C1 segment of cervical spinal cord (tissue), 14 donors: ENCODE data around the gene OR4C6.

Experiments
- DNase-seq, 14 donors: peaks; one replicate each; lab custom pipeline; 2025; lab: John Stamatoyannopoulos, UW

OR4C6 gene

GRCh38 chr11:55661901-55662300, at the start of gene OR4C6:
TSS of gene OR4C6 (plus strand) at chr11:55662201. CDS start at chr11:55665167, 2,966 bp downstream.
- no peak for DNase-seq

DNA sequence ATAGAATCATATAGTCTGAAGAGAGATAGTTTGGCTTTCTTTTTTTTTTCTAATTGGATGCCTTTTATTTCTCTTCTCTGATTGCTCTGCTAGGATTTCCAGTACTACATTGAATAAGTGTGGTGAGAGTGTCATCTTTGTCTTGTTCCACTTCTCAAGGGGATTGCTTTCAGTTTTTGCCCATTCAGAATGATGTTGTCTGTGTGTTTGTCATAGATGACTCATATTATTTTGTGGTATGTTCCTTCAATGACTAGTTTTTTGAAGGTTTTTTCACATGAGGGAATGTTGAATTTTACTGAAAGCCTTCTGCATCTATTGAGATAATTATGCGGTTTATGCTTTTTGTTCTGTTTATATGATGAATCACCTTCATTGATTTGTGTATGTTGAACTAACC, 37.5 kb upstream of the OR4C6 start:
- no peak for DNase-seq

- DNase-seq: no peak
Observed at GRCh38 chr11:55634813-55635212, 27.2 kb upstream of the OR4C6 start, which contains the start of gene OR4P4. TSS of gene OR4P4 (plus strand) at chr11:55635113.

DNA sequence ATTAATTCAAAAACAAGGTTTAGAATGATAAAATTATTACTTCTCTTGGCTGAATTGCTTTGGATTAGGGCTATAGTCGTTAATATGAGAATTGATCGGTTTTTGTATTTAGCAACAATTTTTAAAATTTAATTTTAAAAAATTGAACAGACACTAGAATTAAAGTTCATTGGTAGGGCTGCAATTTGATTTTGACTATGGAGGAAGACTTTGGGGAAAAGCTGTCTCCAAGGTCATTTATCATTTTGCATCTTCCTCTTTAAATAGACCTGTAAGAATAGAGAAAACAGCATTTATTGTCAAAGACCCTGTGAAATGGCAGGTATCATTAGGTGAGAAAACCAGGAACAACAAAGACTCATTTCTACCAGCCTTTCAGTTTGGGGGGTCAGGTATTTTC, 14.0 kb upstream of the OR4C6 start, which contains the start of gene OR4S2:
OR4S2 (plus strand) TSS at position 301 of the 400 bp plus-strand sequence. CDS start 2,577 bp downstream, outside the sequence.
- DNase-seq: no peak

DNA sequence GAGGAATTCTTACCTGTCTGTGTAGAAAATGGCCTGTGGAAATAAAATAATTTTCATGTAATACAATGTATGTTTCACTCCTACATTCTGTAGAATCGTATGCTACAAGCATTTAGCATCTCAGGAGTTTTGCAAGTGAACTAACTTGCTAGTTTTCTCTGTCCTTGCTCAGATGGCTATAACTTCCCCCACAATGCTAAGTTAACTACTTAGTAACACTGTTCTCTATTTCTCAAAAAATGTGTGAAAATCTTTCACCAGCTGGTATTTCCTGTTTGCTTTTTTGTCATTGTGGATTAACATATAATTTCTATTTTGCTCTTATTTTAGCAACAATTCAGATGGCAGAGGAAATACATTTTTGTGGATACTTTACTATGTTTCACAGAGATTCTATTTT, 9.4 kb upstream of the OR4C6 start:
- no peak for DNase-seq

GRCh38 chr11:55655096-55655495, 6.9 kb upstream of the OR4C6 start:
- no peak for DNase-seq

DNA sequence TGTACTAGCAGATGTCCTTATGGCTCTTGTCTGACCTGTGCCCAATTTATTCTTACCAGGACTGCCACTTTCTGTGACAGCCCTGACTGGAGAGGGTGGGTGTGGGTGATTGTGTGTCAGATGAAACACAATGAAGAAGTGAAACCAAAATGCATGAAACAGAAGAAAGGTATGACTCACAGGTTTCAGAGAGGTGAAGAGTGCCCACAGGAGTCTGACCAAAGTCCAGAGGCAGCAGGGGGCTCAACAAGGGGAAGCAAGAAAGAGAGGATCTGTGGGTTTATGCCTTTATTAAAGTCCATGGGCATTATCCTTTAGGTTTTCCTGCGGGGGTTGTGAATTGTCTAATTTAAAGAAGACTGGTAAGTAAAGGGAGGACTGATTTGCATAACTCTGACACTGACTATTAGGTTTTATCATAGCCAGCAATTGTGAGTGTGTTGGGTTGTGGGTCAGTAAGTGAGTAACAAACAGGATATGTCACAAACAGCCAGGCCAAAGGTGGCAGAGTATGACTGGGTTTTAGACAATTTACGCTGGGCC, 3.9 kb upstream of the OR4C6 start:
- no peak for DNase-seq

- no peak for DNase-seq
Observed at GRCh38 chr11:55658608-55659007, 3.4 kb upstream of the OR4C6 start.

GRCh38 chr11:55669376-55669775, 7.4 kb downstream of the OR4C6 start:
- DNase-seq: no peak

- no peak for DNase-seq
Observed at GRCh38 chr11:55673860-55674259, 11.9 kb downstream of the OR4C6 start.

DNA sequence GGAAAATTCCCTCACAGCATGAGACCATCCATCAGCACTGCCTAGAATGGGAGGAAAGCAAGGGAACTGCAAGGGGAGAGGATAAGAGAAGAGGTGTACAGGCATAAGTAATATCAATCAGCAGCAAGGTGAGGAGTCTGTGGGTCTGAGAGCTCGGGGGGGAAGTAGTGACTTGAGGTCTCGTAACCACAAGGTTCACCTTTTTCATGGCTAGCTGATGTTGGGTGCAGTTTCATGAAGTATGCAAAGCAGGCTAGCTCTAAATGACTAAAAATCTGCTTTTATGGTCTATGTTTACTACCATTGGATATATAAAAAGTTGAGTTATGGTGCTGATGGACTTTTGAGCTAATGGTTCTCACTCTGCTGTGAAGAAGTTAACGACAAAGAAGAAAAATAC, 35.8 kb downstream of the OR4C6 start:
- no peak for DNase-seq

- DNase-seq: no peak
Observed at GRCh38 chr11:55701429-55701828, 39.4 kb downstream of the OR4C6 start.

GRCh38 chr11:55707029-55707428, 45.0 kb downstream of the OR4C6 start:
- DNase-seq: no peak

DNA sequence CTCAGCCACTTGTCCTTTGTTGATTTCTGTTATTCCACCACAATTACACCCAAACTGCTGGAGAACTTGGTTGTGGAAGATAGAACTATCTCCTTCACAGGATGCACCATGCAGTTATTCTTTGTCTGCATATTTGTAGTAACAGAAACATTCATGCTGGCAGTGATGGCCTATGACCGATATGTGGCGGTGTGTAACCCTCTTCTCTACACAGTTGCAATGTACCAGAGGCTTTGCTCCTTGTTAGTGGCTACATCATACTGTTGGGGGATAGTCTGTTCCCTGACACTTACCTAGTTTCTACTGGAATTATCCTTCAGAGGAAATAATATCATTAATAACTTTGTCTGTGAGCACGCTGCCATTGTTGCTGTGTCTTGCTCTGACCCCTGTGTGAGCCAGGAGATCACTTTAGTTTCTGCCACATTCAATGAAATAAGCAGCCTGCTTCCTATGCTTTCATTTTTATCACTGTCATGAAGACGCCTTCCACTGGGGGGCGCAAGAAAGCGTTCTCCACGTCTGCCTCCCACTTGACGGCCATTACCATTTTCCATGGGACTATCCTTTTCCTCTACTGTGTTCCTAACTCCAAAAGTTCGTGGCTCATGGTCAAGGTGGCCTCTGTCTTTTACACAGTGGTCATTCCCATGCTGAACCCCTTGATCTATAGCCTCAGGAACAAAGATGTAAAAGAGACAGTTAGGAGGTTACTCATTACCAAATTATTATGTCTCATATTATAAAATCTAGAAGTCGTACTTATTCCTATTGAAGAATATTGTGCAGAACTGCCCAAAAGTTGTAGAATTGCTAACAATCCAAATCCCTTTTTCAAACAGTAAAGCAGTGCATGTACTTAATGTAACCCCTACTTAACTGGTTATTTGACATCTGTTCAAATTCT, 53.2 kb downstream of the OR4C6 start:
- DNase-seq: no peak
